ENCODE measurements around the gene ELF1.

Gene ELF1

DNA sequence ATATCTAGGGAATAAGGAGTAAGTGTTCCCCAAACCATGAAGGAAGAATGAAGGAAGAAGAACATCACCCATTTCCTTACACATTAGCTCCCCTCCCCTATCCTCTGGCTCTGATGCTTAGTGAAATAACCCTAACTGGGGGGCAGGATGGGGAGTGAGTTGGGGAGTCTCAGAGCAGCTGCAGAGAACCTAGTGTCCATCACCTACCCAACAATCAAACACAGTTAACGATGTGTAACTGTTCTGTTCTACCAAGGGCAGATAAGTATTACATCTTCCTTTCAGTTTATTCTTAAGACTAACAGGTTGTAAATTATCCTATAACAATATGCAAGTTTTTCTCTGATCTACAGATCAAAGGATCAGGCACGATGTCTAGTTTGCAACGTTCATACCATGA is 12.8 kb downstream of the ELF1 start:
- DNase-seq (ENCODE audit: low spot score): no peak

- no peak for DNase-seq (ENCODE audit: low spot score)
Observed at GRCh38 chr13:41005704-41006103, 13.4 kb downstream of the ELF1 start.

DNA sequence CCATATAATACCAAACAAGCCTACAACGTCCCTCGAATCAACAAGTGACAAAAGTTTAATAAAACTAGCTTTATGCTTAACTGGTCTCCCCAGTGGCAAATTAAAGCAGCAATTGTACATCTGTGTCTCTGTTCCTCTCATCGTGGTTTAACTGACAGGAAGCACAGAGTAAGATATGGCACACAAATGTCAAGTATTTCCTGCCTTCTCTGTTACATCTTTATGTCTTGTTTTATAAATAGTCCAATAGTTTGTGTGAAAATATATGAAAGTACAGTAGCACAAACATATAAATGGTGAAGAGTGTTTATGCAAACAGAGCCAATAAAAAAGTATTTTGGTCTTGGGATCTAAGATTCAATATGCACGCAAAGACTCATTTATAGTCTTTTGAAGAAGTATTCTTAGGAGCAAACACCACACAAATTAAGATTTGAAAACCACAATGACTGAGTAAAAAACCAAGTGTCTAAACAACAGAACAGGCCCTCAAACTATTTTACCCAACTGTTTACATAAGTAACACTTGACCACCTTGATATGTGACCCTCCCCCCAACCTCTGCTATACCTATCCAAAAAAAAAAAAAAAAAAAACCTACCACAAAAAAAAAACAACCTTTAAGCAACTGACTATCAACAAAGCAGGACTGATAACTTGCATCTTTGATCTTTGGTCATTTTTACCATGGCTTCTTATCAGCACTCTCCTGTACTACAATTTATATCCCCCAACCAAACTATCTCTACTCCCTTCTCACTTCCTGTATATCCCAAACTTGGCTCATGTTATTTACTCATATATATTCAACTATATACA is 14.0 kb downstream of the ELF1 start:
- no peak for DNase-seq (ENCODE audit: low spot score)

DNA sequence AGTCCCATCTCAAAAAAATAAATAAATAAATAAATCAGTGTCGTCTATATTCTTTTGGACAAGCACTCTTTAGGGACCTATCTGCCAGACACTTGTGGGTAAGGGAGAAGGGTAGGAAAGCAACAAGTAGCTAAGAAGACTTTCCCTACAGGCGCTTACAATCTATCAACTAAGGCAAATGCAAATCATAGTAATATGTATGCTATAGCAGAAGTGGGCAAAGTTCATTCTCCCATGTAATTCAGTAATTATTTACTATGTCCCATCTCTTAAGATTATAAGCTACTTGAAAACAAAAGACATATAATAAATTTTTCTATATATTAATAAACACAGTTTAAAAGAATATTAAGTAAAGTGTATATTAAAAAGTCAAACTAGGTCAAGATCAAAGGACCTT is 16.5 kb downstream of the ELF1 start:
- no peak for DNase-seq (ENCODE audit: low spot score)

GRCh38 chr13:41001695-41002094 is 17.4 kb downstream of the ELF1 start:
- no peak for DNase-seq (ENCODE audit: low spot score)

GRCh38 chr13:40999416-40999815 is 19.7 kb downstream of the ELF1 start:
- no peak for DNase-seq (ENCODE audit: low spot score)

GRCh38 chr13:40996426-40997092 is 22.6 kb downstream of the ELF1 start:
- DNase-seq (ENCODE audit: low spot score): no peak

DNA sequence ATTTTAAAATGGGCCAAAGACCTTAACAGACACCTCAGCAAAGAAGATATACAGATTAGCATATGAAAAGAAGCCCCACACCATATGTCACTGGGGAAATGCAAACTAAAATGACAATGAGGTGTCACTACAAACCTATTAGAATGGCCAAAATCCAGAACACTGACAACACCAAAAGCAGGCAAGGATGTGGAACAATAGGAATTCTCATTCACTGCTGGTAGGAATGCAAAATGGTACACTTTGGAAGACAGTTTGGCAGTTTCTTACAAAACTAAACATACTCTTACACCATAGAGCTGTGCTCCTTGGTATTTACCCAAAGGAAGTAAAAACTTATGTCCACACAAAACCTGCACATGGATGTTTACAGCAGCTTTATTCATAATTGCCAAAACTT is 23.1 kb downstream of the ELF1 start:
- no peak for DNase-seq (ENCODE audit: low spot score)

- DNase-seq (ENCODE audit: low spot score): no peak
Observed at GRCh38 chr13:40994581-40995230, 24.4 kb downstream of the ELF1 start.

- DNase-seq (ENCODE audit: low spot score): no peak
Observed at GRCh38 chr13:40993987-40994386, 25.1 kb downstream of the ELF1 start.

DNA sequence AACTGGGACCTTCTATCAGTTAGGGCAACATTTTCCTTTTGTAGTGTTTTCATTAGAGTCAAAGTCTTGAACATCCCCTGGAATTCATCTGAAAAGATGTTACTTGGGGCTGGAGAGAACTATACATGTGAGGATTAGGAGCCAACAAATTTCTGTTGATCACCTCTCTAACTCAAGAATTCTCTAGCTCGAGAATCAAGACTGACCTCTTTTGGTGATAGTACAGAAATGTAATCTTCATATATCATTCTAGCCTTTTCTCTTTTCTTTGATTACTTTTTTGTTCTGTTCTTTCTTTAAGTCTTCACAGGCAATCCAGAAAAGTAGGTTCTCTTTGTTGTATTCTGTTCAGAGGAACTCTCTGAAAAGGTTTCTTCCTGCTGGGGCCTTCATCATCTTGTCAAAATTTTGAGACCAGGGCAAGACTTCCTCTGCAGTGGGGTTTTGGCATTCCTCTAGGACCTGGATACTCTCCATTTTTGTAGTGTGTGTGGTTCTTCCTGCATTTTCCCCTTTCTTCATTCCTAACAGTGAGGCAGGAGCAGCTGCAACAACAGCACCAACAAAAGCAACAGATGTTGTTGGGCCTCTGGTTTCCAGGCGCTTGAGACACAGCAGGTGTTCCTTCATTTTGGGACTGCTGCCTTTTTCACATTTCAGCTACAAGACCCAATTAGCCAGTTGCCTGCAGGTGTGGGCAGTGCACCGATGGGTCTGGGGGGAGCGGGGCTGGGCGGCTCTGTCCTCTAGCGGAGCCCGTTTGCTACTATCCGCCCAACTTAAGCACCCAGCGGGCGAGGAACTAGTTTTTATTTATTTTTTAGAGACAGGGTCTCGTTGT is 26.2 kb downstream of the ELF1 start:
- DNase-seq (ENCODE audit: low spot score): no peak

DNA sequence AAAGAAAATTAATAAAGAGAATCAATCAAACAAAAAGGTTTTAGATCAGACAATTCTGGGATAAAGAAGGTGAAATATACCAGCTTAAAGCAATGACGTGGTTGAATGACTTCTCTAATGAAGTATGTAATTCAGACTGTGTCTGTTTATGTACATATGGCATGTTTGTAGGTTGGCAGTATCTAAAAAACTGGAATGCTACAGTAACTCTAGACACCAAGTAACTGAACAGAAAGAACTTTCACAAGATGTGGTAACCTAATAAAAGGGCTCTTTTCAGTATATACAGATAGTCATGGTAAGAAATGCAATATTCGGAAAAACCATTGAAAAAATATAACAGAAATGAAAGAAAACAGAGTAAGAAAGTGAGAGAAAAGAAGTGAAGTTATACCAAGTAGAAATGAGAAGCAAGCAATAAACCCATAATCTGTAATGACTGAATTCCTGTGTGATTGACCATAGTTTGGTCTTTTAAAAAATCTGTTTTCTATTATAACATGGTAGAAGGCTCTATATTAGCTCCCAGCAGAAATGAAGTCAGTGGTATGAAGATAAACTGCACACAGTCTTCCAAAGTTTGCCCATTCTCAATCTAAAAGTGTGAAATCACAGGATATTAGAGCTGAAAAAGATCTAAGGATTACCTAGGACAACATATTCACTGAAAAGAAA is 31.4 kb downstream of the ELF1 start:
- DNase-seq (ENCODE audit: low spot score): no peak

DNA sequence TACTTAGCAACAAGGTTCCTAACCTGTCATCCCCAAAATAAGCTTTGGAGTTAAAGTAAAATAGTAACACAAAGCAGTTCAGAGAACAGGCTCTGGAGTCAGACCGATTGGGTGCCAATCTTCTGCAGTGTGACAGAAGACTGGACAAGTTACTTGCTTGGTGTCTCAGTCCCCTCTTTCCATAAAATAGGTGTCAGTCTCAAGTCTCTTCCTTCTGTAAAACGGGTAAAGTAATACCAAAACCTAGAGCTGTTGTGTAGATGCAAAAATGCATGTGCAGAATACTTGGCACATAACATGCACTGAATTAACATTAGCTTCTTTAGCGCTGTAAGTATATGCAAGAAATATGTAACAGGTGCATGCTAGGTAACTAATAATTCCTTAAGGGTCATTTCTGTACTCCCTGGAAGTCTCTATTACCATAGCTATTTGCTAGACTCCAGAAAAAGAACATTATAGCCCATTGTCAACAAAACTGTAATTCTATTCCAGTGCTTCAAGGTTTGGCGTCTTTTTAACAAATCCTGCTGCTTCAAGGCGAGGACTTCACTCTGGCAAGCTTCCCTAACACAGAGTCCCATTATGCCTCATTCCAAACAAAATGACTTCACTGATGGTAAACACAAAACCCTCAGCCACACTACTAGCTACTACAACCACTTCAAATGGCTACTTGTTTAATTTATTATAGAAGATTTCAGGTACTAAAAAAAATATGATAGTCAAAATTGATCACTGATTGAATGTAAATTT is 32.8 kb downstream of the ELF1 start:
- DNase-seq (ENCODE audit: low spot score): no peak

DNA sequence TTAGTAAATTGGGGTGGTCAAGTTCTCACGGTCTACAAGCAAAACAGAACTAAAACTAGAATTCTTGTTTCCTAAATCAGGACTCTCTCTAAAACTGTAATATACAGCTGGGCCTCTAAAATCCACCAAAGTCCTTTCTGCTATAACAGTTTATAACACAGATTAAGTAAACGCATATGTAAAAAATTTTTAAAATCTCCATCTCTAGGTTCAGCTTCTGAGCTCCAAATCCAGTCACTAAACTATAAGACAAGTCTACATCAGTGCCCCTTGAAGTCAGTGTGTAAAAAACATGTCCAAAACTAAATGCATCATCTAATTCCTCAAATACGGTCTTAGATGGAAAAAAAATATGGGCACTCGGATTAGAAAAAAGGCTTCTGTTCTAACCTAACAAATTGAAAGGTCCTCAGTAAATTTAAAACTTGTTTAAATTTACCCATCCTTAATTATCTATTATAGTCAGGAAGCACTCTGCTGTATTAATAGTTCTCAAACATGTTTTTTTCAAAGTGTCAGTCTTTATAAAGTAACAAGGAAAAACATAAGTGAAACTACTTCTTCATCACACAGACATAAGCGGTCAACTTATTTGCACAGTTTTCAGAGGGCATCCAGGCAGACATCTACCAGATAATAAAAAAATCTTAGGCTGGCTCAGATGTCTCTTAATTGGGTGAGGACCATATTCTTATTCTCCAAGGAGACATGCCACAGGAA is 33.6 kb downstream of the ELF1 start:
- no peak for DNase-seq (ENCODE audit: low spot score)

GRCh38 chr13:40984668-40985366 is 34.3 kb downstream of the ELF1 start:
- no peak for DNase-seq (ENCODE audit: low spot score)

DNA sequence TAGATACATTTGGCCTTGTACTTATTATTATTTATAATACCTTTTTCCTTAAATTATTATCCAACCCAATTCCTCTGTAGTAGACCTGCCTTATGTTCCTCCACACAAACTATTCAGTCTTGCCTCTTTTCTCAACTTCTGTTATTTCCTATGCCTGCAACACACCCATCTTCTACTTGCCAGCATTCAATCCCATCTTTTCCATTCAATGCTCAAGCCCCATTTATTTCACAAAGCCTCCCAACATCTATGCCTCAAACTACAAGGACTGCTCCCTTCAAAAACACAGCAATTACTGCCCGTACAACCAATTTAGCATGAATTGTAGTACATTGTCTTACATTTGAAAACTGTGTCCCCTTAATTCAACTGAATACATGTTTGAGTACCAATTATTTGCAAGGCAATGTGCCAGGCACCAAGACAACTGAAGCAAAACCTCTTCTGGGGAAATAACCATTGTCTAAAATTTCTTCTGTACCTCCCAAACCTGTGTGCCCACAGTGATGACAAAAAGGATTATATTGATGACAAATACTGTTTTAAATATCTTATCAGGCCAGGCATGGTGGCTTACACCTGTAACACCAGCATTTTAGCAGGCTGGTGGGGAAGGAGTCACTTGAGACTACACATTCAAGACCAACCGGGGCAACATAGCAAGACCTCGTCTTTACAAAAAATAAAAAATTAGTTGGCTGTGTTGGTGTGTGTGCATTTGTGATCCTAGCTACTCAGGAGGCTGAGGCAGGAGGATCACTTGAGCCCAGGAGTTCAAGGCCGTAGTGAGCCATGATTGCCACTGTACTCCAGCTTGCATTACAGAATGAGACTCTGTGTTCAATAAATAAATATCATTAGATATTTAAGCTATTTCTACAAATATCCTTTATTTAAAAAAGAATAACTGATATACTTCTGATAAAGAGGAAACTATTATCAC is 35.1 kb downstream of the ELF1 start:
- DNase-seq (ENCODE audit: low spot score): no peak

DNA sequence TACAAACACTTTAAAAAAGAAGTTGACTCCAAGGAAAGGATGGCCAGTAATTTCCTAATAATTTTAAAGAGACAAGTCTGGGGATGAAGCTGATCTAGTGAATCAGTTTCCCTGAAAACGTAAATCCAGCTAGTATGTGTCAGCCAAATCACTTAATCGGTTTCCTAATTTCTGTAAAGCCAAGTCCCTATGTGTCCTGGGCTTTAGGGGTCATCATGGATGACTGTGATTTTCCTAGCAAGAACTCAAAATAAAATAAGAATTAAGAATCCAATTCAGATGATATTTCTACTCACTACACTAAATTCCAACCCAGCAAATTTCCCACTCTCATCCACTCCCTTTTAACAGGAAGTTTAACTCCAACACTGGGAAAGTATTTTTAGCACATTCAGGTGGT is 35.9 kb downstream of the ELF1 start:
- DNase-seq (ENCODE audit: low spot score): no peak

DNA sequence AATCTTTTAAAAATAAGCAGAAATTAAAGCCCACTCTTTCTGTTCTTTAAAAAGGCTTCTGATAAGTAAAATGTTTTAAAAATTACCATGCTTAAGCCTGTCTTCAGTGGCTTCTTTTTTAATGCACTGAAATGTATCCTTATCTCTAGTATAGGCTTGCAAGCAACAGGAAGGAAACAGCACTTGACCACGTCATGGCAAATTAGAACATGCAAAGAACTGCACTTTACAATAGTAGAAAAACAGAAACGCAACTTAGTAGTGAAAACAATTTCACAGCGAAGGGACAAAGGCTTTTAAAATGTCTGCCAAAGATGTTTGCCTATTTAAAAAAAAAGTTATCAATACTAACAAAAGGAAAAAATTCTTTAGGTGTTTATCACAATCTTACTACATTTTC is 36.3 kb downstream of the ELF1 start:
- no peak for DNase-seq (ENCODE audit: low spot score)

DNA sequence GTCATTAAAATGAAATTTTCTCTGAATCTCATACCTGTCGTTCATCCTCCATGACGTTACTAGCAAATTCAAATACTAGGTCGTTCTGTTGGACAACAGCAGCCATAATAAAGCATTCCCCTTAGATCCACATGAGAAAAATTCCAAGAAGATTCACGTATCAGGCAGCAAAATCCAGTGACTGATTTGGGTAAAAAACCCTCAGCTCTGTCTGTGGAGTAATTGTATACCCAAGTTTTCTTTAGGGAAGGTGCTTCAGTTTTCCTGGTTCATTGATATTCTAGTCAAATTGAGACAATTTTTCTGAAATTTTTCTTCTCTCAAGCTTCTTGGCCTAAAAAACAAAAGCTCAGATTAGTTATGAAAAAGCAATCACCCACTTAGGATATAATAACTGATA is 37.2 kb downstream of the ELF1 start:
- no peak for DNase-seq (ENCODE audit: low spot score)

All from ecto neural progenitor cell (in vitro differentiated cells).